ENCODE measurements around the gene MSX1. TPM values are rescaled to one million over a fixed set of nuclear protein-coding genes. Genes with fewer than 3 reads are reported as not detected.

Gene MSX1
- total and polyA plus RNA-seq, 2 experiments from 2014 or later, result 0.61 TPM; not detected in 1

DNA sequence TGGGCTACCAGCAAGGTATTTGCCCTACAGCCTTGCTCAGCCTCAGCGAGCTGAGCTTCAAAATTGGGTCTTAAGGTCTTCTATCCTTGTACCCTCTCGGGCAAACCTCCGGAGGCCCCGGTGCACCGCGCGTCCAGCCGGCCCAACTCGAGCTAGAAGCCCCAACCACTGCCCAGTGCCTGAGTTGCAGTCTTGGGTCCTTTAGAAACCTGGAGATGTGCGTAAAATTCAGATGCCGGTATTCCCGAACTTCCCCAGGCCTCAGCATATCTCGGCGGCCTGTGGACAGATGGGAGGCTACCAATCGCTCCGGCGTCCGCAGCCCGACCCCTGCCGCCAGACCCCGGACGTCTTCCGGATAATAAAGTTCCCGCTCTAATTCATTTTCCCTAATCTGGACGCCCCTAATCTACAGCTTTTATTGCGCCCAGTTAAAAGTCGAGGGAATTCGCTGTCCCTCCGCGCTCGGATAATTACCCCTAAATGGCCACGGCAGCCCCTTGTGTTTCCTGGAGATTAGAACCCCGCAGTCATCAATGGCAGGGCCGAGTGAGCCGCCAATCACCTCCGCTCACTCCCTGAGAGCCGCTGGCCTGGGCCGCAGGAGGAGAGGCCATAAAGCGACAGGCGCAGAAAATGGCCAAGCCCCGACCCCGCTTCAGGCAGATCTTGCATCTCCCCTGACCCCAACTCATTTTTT, 1.5 kb upstream of the MSX1 start (continued):
- TF ChIP-seq ZNF331 (CRISPR knock-in tag; IDR thresholded peaks at IDR 0.05; ENCODE audit: low read depth) (no peak), ZNF462 (CRISPR knock-in tag; IDR thresholded peaks at IDR 0.05) (no peak)

DNA sequence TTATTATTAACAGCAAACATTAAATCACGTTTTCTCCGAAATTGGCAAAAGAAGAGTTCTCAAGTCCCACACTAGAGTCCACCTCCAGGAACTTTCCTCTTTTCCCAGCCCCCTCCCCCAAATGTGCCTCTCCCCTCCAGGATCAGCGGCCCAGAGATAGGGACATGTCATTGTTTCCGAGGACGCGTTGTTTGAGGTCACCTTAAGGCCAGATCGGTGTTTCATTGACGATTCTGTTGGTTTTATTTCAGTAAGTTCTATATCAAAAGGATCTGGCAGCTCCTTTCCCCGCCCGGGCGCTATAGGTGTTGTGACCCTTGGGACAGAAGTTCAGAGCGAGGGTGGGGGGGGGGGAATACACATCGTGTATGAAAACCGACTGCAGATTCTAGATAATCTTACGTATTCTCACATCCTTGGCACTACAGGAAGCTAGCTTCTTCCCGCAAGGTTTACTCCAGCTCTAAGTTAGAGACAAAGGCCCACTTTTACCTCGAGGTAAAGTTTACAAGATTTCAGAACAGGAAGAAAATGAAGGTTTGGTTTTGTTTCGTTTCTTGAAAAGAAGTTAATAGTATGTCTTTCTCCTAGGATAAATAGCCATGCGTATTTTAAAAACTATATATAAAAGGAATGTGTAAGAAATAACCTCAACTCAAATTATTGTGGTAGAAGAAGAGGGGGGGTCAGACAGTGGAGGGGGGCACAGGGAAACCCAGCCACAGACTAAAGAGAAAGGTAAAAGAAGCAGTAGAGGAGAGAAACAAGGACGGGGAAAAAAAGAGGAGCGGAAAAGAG, 739 bp upstream of the MSX1 start:
- peak; percentile 67 for TF ChIP-seq EZH2phosphoT487 (IDR thresholded peaks at IDR 0.05; ENCODE audit: unreplicated experiment)
- TF ChIP-seq EZH2 (IDR thresholded peaks at IDR 0.05; ENCODE audit: low read depth, unreplicated experiment), result peak; percentile 90
- no peak for TF ChIP-seq NANOG (IDR thresholded peaks at IDR 0.05; ENCODE audit: borderline replicate concordance)
- no peak for TF ChIP-seq REST (IDR thresholded peaks at IDR 0.05; ENCODE audit: unreplicated experiment)
- Histone ChIP-seq H3K36me3 (ENCODE audit: insufficient read depth) (no peaks in the 10 kb centered on the region), H3K4me3 (0 out of 2 replicates have a peak overlapping the region, but pooled peaks have one; percentile 15), H3K27ac (ENCODE audit: low read depth) (no peak overlapping the region), H3F3A (replicated peaks; ENCODE audit: low read depth) (peaks cover 38% of the 10 kb centered on the region), H2AFZ (no peak overlapping the region), H4K20me1 (replicated peaks; ENCODE audit: insufficient read depth) (peaks cover 63% of the 10 kb centered on the region), H3K9me2 (ENCODE audit: insufficient read depth) (no peaks in the 10 kb centered on the region), H3K4me1 (ENCODE audit: insufficient read depth) (peaks cover 48% of the 10 kb centered on the region), H3K4me2 (peak overlapping the region; percentile 27), H3K27me3 (ENCODE audit: insufficient read depth) (peaks cover 96% of the 10 kb centered on the region), H3K79me2 (replicated peaks; ENCODE audit: insufficient read depth) (no peaks in the 10 kb centered on the region)
- DNase-seq (ENCODE audit: low spot score) (peak; percentile 28), ATAC-seq (no peak)
- Mint-ChIP-seq H3K27me3 (ENCODE audit: insufficient read depth, low read depth, poor library complexity) (peaks cover 90% of the 10 kb centered on the region), H3K4me1 (peaks cover 53% of the 10 kb centered on the region), H3K27ac (no peak overlapping the region), H3K4me3 (peak overlapping the region; percentile 60), H3K36me3 (ENCODE audit: low read depth) (no peaks in the 10 kb centered on the region), H3K9me3 (peaks cover 9% of the 10 kb centered on the region)

All from GM23338 (cell line).